ENCODE data around the gene GFY. TPM values are rescaled to one million over a fixed set of nuclear protein-coding genes. Genes with fewer than 3 reads are reported as not detected.

The GFY gene
- total RNA-seq, 4 donors from 2014 or later = not detected

DNA sequence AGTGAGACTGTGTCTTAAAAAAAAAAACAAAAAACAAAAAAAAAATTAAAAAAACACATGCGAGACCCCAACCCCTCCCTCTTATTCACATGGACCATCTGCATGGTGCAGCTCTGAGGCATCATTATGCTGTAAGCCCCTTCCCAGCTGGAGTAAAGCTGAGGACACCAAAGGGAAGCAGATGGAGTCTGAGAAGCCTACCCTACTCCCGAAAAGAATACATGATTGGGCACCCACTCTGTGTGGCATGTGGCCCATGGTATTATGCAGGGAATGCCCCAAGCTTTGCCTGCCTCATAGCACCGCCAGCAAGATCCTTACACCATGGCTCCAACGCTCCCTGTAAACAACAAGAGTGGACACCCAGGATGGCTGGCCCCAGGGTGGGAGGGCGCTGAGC, 6.7 kb upstream of the GFY start:
- TF ChIP-seq, protein P1, sequence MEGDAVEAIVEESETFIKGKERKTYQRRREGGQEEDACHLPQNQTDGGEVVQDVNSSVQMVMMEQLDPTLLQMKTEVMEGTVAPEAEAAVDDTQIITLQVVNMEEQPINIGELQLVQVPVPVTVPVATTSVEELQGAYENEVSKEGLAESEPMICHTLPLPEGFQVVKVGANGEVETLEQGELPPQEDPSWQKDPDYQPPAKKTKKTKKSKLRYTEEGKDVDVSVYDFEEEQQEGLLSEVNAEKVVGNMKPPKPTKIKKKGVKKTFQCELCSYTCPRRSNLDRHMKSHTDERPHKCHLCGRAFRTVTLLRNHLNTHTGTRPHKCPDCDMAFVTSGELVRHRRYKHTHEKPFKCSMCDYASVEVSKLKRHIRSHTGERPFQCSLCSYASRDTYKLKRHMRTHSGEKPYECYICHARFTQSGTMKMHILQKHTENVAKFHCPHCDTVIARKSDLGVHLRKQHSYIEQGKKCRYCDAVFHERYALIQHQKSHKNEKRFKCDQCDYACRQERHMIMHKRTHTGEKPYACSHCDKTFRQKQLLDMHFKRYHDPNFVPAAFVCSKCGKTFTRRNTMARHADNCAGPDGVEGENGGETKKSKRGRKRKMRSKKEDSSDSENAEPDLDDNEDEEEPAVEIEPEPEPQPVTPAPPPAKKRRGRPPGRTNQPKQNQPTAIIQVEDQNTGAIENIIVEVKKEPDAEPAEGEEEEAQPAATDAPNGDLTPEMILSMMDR (IDR thresholded peaks at IDR 0.05; ENCODE audit: low read depth) = no peak

GRCh38 chr19:49419173-49419572, 6.0 kb upstream of the GFY start:
- TF ChIP-seq, protein P1 (IDR thresholded peaks at IDR 0.05; ENCODE audit: low read depth) = no peak

- TF ChIP-seq, protein P1 (IDR thresholded peaks at IDR 0.05; ENCODE audit: low read depth) = no peak
Measured at GRCh38 chr19:49420227-49420626, 5.0 kb upstream of the GFY start.

DNA sequence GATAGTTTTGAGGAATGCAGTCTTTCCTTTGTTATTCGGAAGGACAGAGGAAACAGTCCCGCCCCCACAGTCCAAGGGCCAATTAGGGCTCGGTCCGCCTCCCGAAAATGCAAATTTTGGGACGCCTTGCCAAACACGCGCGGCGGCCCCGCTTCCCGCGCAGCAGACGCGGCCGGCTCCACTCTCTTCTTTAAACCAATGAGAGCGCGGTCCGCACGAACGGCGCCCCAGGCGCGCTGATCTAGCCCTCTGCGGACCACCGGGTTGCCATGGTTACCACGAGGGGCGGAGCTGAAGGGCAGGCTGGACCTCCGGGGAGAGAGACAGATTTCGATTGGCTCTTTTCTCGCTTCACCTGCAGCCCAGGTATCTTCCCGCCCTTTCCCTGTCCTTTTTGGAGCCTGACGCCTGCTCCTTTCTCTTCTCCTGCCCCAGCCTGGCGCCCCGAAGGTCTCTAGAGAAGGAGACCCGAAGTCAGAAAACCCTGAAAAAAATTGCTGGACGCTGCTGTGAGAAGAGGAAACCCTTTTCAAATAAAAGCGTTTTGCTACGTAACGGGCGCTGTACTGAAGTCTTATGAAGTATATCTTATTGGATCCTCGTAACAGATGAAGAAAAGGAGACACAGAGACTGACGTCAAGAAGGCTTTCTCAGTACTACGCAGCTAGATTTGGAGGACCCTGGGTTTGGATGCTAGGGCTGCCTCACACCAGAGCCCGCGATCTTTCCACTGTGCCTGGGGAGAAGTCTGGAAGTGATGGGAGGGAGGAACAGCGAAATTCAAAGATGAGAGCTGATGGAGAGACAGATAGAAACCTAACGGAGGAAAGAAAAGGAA, 3.9 kb upstream of the GFY start:
- TF ChIP-seq, protein P1 (IDR thresholded peaks at IDR 0.05; ENCODE audit: low read depth) = no peak

DNA sequence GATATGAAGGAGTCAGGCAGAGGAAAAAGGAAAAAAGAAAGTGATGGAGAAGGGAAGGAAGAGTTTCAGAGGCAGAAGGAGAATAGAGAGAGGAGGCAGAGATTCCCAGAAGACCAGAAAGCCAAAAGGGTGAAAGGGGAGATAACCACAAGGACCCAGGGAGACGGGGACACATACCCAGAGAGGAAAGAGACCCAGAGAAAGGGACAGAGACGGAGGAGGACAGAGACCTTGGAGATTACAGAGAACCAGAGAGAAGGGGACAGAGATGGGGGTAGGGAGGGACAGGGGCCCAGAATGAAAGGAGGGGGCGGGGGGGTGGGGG, 3.3 kb upstream of the GFY start:
- TF ChIP-seq, protein P1 (IDR thresholded peaks at IDR 0.05; ENCODE audit: low read depth) = no peak

DNA sequence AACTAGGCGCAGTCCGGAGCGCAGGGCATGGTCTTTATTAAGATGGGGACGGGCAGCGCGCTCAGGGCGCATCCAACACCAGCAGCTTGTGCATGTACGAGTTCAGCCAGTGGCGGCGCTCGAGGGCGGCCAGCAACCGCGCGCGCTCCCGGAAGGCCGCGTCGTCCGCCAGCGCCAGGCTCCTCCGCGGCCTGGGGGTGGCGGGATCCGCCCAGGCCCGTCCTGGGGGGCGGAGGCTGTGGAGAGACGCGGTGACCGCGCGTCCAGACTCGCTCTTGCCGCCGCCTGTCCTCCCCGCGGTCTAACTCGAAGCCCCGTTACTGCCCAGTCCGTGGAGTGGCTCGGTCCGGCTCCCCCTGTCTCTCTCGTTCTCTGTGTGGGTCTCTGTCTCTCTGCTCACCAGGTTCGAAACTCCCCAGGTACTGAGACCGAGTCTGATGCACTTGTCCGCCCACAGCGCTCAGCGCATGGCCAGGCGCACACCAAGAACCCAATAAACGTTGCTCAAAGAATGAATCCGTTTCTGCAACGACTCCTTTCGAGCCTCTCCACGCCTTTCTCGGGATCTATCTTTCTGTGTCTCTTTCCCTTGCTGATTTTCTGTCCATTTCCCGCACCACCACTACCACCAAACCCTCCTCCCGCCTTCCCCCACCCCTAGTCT, 2.6 kb upstream of the GFY start:
- TF ChIP-seq, protein P1 (IDR thresholded peaks at IDR 0.05; ENCODE audit: low read depth) = no peak

All from subcutaneous adipose tissue (tissue), 4 donors.